Measurements from ENCODE around the gene RNF150.
"Not testable (repeated sequence)": the region's sequence is repeated elsewhere in the genome, so short reads cannot be mapped to it uniquely, and the experiment has no call there.

RNF150 gene

DNA sequence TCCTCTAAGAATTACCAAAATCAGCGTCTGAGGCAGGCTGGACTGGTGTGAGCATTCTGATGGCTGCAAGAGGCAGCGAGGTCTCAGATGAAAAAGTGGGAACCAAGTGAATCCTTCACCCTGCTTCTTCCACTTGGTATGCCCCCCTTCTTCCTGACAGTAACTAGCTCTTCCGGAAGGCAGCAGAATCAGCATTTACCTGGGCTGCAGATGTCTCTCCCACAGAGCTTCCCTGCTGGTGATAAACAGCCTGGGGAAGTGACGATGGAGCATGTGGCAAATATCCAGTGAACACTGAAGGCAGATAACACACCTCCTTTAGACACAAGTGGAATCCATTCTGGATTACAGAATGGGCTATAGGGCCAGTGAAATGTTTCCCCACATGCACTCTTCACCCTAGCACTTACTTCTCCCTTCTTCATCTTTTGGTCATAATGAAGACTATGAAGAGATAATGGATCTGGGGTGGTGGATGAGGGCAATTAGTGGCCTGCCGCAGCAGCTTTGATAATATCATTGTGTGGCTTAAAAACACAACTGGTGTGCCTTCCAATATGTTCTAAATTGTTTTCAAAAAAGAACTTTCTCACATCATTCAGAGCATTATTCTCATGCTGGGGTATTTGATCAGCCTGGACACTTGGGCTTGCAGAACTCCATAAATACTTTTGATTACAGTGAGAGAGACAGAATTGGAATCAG, 316.3 kb downstream of the RNF150 start:
- DNase-seq (ENCODE audit: low spot score): no peak

DNA sequence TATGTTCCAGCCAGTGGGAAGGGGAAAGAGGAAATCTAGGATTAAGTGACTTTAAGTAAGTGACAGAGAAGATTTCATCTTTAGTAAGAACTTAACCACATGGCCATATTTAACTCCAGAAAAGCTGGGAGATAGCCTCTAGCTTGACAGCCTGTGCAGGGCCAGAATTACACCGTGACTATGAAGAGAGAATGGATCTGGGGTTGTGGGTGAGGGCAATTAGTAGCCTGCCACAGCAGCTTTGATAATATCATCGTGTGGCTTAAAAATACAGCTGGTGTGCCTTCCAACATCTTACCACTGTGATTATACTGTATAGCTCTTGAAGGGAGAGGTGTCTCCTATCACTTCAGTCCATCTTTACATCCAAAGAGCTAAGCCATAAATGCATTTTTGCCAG, 319.5 kb downstream of the RNF150 start:
- no peak for DNase-seq (ENCODE audit: low spot score)

DNA sequence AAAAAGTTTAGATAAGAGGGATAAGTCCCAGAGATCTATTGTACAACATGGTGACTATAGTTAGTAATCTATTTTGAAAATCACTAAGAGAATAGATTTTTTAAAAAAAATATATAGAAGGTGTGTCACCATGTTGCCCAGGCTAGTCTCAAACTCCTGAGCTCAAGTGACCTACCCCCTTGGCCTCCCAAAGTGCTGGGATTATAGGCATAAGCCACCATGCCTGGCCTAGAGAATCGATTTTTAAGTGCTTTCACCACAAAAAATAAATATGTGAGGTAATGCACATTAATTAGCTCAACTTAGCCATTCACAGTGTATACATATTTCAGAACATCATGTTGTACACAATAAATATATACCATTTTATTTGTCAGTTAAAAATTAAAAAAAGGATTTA, 320.4 kb downstream of the RNF150 start:
- no peak for DNase-seq (ENCODE audit: low spot score)

DNA sequence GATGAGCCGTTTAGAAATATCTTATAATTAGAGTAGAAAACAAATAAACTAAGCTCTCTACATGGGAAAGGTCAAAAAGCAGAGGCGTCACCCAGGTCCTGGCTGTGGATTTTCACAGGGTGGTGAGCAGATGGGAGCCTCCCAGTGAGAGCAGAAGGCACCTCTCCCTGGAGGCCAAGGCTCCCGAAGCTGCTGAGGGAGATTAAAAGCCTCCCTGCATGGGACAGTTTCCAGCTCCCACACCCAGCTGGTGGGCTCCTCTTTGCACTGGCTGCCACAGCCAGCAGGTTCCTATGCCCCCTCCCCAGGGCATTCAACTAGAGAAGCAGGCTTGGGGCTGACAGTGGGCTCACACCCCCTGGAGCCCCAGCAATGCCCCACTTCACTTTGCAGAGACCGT, 321.8 kb downstream of the RNF150 start:
- DNase-seq (ENCODE audit: low spot score): no peak

DNA sequence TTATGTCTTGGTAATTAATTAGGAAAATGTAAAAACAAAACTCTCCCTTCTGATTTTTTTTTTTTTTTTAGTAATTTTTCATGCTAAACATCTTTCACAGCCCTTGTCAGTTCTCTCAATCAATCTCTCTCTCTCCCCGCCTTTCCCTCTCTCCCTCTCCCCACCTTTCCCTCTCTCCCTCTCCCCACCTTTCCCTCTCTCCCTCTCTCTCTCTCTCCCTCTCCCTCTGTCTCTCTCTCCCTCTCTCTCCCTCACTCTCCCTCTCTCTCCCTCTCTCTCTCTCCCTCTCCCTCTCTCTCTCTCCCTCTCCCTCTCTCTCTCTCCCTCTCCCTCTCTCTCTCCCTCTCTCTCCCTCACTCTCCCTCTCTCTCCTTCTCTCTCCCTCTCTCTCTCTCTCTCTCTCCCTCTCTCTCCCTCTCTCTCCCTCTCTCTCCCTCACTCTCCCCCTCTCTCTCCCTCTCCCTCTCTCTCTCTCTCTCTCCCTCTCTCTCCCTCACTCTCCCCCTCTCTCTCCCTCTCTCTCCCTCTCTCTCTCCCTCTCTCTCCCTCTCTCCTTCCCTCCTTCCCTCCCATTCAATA, 322.6 kb downstream of the RNF150 start:
- DNase-seq (ENCODE audit: low spot score): not testable (repeated sequence)

Data from activated CD4-positive, alpha-beta T cell treated with anti-CD3 and anti-CD28 coated beads, Interleukin-2, Interleukin-4, amounts not matched to agents 100 ng/mL and 50 ng/mL, durations not matched to agents 16 hours and 8 hours (primary cell).